HUDEP-2 (cell line): Measurements from ENCODE around the gene OMP.

Experiments
- DNase-seq, 76 experiments: peaks; one replicate each; lab custom pipeline; 2025; ENCODE audit not compliant: unreplicated experiment in 76 of 76; lab: John Stamatoyannopoulos, UW

OMP gene

GRCh38 chr11:77100166-77101042 lies 2.2 kb upstream of the OMP start:
- no peak for DNase-seq

DNA sequence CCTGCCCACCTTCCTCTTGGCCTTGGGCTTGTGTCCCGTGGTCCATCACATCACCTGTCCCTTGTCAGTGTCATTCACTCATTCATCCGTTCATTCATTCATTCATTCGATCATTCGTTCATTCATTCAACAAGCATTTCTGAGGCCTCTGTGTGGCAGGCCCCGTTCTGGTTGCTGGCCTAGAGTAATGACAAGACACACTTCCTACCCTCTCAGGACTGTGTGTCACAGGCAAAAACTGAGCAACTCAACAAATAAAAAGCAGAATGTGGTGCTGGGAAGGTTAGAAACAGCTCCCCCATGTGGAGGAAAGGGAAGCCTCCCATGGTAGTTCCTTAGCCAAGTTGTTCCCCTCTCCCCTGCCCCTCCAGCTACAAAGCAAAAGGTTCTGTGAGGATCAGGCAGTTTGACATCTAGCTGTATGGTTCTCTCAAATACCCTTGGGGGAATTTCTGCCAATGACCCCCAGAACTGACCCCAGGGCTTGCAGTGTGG lies 1.6 kb upstream of the OMP start:
- peak in 21 of 76 experiments; percentile 8 to 53 (median 27) for DNase-seq

- DNase-seq = no peak
These were observed 679 bp downstream of the OMP start for GRCh38 chr11:77103319-77103718.

DNA sequence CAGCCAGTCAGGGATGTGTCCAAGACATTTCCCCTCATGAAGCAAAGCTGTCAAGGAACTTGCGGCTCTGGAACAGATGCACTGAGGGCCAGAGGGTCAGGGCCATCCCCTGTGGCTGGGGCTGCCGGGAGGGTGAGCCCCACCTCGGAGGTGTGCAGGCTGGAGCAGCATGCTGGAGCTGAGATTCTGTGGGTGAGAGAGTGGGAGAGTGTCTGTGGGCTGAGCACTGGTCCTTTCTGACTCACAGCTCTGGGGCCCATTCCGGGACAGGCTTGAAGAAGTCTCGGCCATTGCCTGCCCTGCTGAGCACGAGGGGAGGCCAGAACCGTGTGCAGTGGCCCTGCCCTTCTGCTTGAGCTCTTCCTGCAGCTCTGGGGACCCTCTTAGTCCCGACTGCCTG lies 2.1 kb downstream of the OMP start:
- DNase-seq = no peak

- peak in 5 of 76 experiments; percentile 8 to 28 (median 16) for DNase-seq
These were observed 3.7 kb downstream of the OMP start for GRCh38 chr11:77106321-77106720.

DNA sequence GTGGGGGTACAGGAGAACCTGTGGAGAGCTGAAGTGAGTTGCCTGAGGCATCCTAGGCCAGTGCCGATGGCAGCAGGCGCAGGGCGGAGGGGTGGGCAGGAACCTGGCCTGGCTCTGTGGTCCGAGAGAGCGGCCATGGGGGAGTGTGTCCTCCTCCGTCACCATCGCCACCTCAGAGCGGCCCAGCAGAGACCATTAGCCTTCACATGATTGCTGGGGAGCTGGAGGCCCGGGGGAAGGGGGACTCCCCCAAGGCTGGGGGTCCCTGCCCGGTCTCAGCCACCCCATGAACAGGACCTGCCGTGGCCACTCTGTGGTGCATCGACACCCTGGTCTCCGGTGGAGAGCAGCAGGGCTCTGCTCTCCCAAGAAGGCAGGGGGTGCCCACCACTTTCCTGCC lies 4.1 kb downstream of the OMP start:
- no peak for DNase-seq

- peak in 53 of 76 experiments; percentile 9 to 65 (median 38) for DNase-seq
These were observed 5.3 kb downstream of the OMP start for GRCh38 chr11:77107950-77108349.

- no peak for DNase-seq
These were observed 5.8 kb downstream of the OMP start for GRCh38 chr11:77108436-77108835.

- DNase-seq = no peak
These were observed 6.8 kb downstream of the OMP start for GRCh38 chr11:77109236-77110019.

- no peak for DNase-seq
These were observed 8.2 kb downstream of the OMP start for GRCh38 chr11:77110836-77111235.

- DNase-seq = no peak
These were observed 8.6 kb downstream of the OMP start for GRCh38 chr11:77111277-77111676.

DNA sequence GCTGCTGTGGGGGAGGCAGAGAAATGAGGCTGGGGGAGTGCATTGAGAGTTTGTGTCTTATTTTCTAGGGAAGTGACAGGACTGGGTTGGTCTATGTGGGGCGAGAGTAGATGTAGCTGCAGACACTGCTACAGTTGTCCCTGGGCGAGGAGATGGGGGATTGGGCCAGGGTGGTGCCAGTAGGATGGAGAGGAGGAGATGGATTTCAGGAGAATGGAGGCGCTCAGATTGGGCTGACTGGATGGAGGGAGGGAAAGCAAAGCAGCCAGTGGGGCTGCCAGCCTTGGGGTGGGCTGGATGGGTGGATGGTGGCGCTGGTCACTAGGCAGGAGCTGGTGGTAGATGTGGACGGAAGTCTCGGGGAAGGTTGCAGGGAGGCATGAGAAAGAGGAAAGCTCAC lies 9.3 kb downstream of the OMP start:
- no peak for DNase-seq

- DNase-seq = peak in 1 of 76 experiments; percentile 14
These were observed 10.2 kb downstream of the OMP start for GRCh38 chr11:77112641-77113381.

- DNase-seq = peak in 36 of 76 experiments; percentile 10 to 61 (median 36)
These were observed 10.9 kb downstream of the OMP start for GRCh38 chr11:77113382-77114088.

DNA sequence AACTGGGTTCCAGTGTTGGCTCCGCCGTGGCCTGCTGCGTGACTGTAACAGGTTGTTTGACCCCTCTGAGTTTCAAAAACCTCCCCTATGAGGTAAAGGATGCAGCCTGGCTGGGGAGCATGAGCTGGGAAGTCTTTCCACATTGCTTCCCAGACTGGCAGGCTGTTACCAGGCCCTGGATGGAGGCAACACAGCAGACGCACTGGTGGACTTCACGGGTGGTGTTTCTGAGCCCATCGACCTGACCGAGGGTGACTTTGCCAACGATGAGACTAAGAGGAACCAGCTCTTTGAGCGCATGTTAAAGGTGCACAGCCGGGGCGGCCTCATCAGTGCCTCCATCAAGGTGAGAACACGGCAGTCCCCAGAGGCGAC lies 11.4 kb downstream of the OMP start:
- DNase-seq = no peak

GRCh38 chr11:77115181-77115611 lies 12.6 kb downstream of the OMP start:
- DNase-seq = peak in 2 of 76 experiments; percentile 11 to 12

DNA sequence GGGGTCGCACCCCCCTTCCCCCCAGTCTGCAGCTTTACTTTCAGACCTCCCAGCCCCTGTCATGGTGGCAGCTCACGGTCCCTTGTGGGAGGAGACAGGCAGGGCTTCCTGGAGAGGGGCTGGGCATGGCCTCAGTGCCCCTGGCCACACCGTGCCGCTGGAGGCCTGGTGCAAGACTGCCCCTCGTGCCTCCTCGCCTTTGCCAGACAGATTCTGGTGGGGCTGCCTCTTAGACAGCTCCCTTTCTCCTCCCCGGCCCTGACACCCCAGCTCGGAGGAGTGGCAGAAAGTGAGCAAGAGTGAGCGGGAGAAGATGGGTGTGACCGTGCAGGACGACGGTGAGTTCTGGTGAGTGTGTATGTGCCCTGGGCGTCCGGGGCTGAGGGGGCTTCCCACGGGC lies 13.3 kb downstream of the OMP start:
- no peak for DNase-seq

DNA sequence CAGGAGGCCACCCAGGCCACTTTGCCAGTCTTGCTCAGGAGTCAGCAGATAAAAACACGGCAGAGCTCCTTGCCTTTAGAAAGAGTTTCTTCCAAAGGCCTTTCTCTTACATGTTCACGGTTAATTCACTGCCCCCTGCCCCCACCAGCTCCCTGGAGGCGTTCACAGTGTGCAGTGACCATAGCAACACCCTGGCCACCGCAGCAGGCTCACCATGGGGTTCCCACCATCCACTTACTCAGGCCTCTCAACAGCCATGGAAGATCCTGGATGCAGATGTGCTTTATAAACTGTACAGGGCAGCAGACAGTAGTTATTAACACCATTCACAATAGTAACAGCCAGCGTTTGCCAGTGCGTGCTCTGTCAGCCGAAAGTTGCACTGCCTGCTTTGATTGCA lies 14.9 kb downstream of the OMP start:
- DNase-seq = no peak

GRCh38 chr11:77118086-77118485 lies 15.4 kb downstream of the OMP start:
- no peak for DNase-seq

DNA sequence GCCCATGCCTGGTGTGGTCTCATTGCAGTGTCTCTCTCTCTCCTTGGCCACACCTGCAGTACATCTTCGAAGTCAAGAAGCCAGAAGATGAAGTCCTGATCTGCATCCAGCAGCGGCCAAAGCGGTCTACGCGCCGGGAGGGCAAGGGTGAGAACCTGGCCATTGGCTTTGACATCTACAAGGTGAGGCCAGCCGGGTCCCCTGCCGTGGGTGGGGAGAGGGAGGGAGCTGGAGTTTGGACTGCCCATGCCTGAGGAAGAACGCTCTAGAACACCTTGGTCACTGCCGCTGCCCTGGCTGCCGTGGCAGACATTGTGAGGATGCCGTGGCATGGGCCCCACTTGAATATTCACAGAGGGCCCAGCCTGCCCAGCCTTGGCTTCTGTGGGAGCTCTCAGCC lies 16.3 kb downstream of the OMP start:
- no peak for DNase-seq
